HepG2 (cell line): ENCODE results near the gene HTR6. TPM values are rescaled to one million over a fixed set of nuclear protein-coding genes. Genes with fewer than 3 reads are reported as not detected.

Source experiments
- ATAC-seq: fragments of 200-7000 bp; cut with Tn5 transposase; 3 replicates; pipeline ENCODE4 v1.9.1; 2020; ENCODE audit warnings: mild to moderate bottlenecking, moderate library complexity
- BruUV-seq: library from RNA; stranded (reverse); fragments of 400-500 nt; replicated peaks from 2 replicates; lab custom pipeline; 2021; lab: Mats Ljungman, UMichigan
- CTCF ChIA-PET: fragments of 300-600 bp; formaldehyde crosslinking; extraction: SDS; loops from one replicate; lab custom pipeline; 2021; ENCODE audit warnings: low total read pairs, inconsistent platforms, low intra/inter-chr PET ratio; lab: Yijun Ruan, JAX
- POLR2A ChIA-PET: fragments of 350-600 bp; sonication (Branson Sonifier 250); formaldehyde crosslinking; loops from one replicate; lab custom pipeline; 2020; ENCODE audit warnings: antibody characterized with exemption, inconsistent platforms; lab: Yijun Ruan, JAX
- DNase-seq: peaks from one replicate; pipeline ENCODE4 v3.0.0-alpha.2; 2015; ENCODE audit warnings: low spot score
- FAIRE-seq: peaks from 3 replicates; lab custom pipeline; 2011; peaks lifted over from hg19 to GRCh38; lab: Jason Lieb, UNC
- H2AFZ ChIP-seq: one replicate; pipeline ENCODE4 v1.6.1; 2011; ENCODE audit warnings: low read length, inconsistent platforms
- H3K27ac ChIP-seq: fragments of 300-600 bp; 3 replicates; pipeline ENCODE4 v1.8.0; 2011; ENCODE audit warnings: mixed run types, mild to moderate bottlenecking, mixed read lengths, low read length, inconsistent platforms; ENCODE audit not compliant: insufficient read depth; ENCODE audit errors: extremely low read length
- H3K27me3 ChIP-seq, 2 experiments: fragments of 200-600 bp in 1 of 2; 2 replicates in 1 of 2; 3 replicates in 1 of 2; pipeline versions ENCODE4 v1.6.0 to v1.8.0; 2011; ENCODE audit warnings: low read length in 2 of 2, mild to moderate bottlenecking in 2 of 2, moderate library complexity in 2 of 2, inconsistent platforms in 1 of 2; ENCODE audit not compliant: insufficient read depth in 2 of 2, control insufficient read depth in 1 of 2
- H3K36me3 ChIP-seq, 2 experiments: fragments of 200-600 bp in 1 of 2; replicated peaks in 1 of 2; 2 replicates in 1 of 2; 3 replicates in 1 of 2; pipeline versions ENCODE4 v1.5.1 to v1.8.0; 2011; ENCODE audit warnings: low read length in 2 of 2, inconsistent platforms in 1 of 2; ENCODE audit not compliant: insufficient read depth in 2 of 2, control insufficient read depth in 1 of 2
- H3K4me1 ChIP-seq: 2 replicates; pipeline ENCODE4 v1.5.1; 2012; ENCODE audit warnings: low read length, inconsistent platforms; ENCODE audit not compliant: insufficient read depth
- H3K4me2 ChIP-seq: 2 replicates; pipeline ENCODE4 v1.6.0; 2011; ENCODE audit warnings: low read depth, low read length, inconsistent platforms
- H3K4me3 ChIP-seq, 3 experiments: fragments of 200-600 bp in 1 of 3; sonication (generic), shearing (Covaris generic) in 1 of 3; replicated peaks in 1 of 3; 2 replicates each; pipeline ENCODE4 v1.5.1; 2011 to 2016; ENCODE audit warnings: low read length in 3 of 3, inconsistent platforms in 2 of 3, low read depth in 2 of 3, mild to moderate bottlenecking in 2 of 3, control low read depth in 1 of 3, mixed read lengths in 1 of 3; ENCODE audit not compliant: insufficient read depth in 1 of 3
- H3K79me2 ChIP-seq: one replicate; pipeline ENCODE4 v1.6.1; 2011; ENCODE audit warnings: low read length, inconsistent platforms; ENCODE audit not compliant: insufficient read depth
- H3K9ac ChIP-seq: 2 replicates; pipeline ENCODE4 v1.6.0; 2011; ENCODE audit warnings: mild to moderate bottlenecking, low read depth, low read length, inconsistent platforms; ENCODE audit not compliant: insufficient read depth
- H3K9me3 ChIP-seq: 2 replicates; pipeline ENCODE4 v1.5.1; 2012; ENCODE audit warnings: mild to moderate bottlenecking, low read length
- H4K20me1 ChIP-seq: 2 replicates; pipeline ENCODE4 v1.6.0; 2011; ENCODE audit warnings: inconsistent platforms, mild to moderate bottlenecking, low read length, moderate library complexity; ENCODE audit not compliant: insufficient read depth
- MIXL1 ChIP-seq: IDR thresholded peaks from 2 replicates; pipeline ENCODE4 v1.6.1; 2016
- NR2F2 ChIP-seq: IDR thresholded peaks from 2 replicates; pipeline ENCODE4 v1.6.1; 2012; ENCODE audit warnings: low read depth, inconsistent platforms, borderline replicate concordance
- WGBS: methylation state at CpG from one replicate; pipeline ENCODE4 v1.1.6; 2017; ENCODE audit warnings: low lambda C conversion rate; 5-methylcytosine and 5-hydroxymethylcytosine counted together
- in situ Hi-C: cut with HindIII; loops from 2 replicates; pipeline ENCODE4 v1.10.0; 2017; ENCODE audit warnings: low pct_unique_long_range_greater_than_20kb; ENCODE audit not compliant: extremely low pct_ligation_motif_present
- intact Hi-C: fragments of 100-400 bp; cut with micrococcal nuclease; formaldehyde crosslinking; loops from one replicate; pipeline ENCODE4 v1.10.0; 2022; ENCODE audit not compliant: unreplicated experiment
- polyA plus RNA-seq, 8 experiments: library from polyadenylated mRNA; depleted of rRNA in 3 of 8; stranded (reverse) in 7 of 8; unstranded in 1 of 8; fragments of >200 nt; fragmentation: Illumina TruSeq in 4 of 8; extraction: Trizol in 4 of 8; gene quantifications; 2 replicates each; pipeline versions ENCODE4 v1.2.1 to v1.2.3, GENCODE V29; 2011 to 2016; ENCODE audit warnings: low read depth in 4 of 8, missing spikeins in 1 of 8, mixed read lengths in 1 of 8; ENCODE audit not compliant: insufficient read depth in 1 of 8
- total RNA-seq, 5 experiments: library from RNA; depleted of rRNA; stranded (reverse); fragments of >200 nt; fragmentation: Illumina TruSeq; extraction: Trizol; gene quantifications; 2 replicates each; pipeline ENCODE4 v1.2.3, GENCODE V29; 2016; ENCODE audit warnings: low read depth in 1 of 5
- TF ChIP-seq, protein P1 (sequence below): sonication (generic); formaldehyde crosslinking; IDR thresholded peaks from 2 replicates; pipeline ENCODE4 v1.4.0; 2020; ENCODE audit warnings: missing genetic modification reagents
- TF ChIP-seq, protein P2 (sequence below), 2 experiments: IDR thresholded peaks; 2 replicates each; pipeline ENCODE4 v1.6.1; 2011 to 2012; ENCODE audit warnings: low read length in 2 of 2, borderline replicate concordance in 1 of 2, low read depth in 1 of 2, mild to moderate bottlenecking in 1 of 2, moderate library complexity in 1 of 2
- TF ChIP-seq, protein P3 (sequence below): sonication (generic); formaldehyde crosslinking; IDR thresholded peaks from 2 replicates; pipeline ENCODE4 v1.4.0; 2020; ENCODE audit warnings: missing genetic modification reagents, borderline replicate concordance

HTR6 gene
- total and polyA plus RNA-seq, 2 of the 13 experiments (the other 11 are each of a cell fraction or from before 2014, with no cell fraction given): 0.04 TPM; not detected in 1

DNA sequence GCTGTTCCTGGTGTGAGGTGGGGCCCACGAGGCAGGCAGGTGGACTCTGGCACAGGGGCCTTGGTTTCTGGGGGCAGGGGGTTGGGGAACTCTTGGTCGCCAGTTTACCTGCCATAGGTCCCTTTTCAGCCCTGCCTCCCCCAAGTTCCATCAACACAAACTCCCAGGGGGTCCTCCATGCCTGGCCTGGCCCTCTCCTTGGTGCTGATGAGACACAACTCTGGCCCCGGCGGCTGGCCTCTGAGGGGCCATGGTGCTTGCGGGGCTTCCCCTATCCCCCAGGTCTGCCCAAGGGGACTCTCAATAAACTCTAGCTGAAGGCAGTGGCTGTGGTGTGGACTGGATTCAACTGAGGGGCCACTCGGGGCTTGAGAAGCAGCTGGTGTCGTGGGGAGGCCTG lies 16.0 kb downstream of the HTR6 start:
- POLR2A ChIA-PET: no interaction called here
- H3K4me1 ChIP-seq: no peaks in the 10 kb centered on the region
- H4K20me1 ChIP-seq: peaks cover 4% of the 10 kb centered on the region; the same call in 1 of the 2 replicates
- H3K79me2 ChIP-seq: no peaks in the 10 kb centered on the region
- H3K9me3 ChIP-seq: no peaks in the 10 kb centered on the region
- no peak overlapping the region for H2AFZ ChIP-seq
- no peaks in the 10 kb centered on the region for H3K36me3 ChIP-seq
- no CpG with 5 or more reads among the region's 7 CpGs for WGBS
- ATAC-seq: no peak
- no peak overlapping the region for H3K27ac ChIP-seq
- no peak overlapping the region for H3K4me3 ChIP-seq
- CTCF ChIA-PET: no interaction called here
- H3K27me3 ChIP-seq: no peaks in the 10 kb centered on the region; a peak in 1 of 5 replicates
- FAIRE-seq: no peak
- in situ Hi-C loops (no loop called here), intact Hi-C loops (no loop called here)
- no peak overlapping the region for H3K4me2 ChIP-seq
- BruUV-seq: no TSS peak
- no peak for DNase-seq
- no peak overlapping the region for H3K9ac ChIP-seq
- no peak for TF ChIP-seq NR2F2
- TF ChIP-seq, protein P1, sequence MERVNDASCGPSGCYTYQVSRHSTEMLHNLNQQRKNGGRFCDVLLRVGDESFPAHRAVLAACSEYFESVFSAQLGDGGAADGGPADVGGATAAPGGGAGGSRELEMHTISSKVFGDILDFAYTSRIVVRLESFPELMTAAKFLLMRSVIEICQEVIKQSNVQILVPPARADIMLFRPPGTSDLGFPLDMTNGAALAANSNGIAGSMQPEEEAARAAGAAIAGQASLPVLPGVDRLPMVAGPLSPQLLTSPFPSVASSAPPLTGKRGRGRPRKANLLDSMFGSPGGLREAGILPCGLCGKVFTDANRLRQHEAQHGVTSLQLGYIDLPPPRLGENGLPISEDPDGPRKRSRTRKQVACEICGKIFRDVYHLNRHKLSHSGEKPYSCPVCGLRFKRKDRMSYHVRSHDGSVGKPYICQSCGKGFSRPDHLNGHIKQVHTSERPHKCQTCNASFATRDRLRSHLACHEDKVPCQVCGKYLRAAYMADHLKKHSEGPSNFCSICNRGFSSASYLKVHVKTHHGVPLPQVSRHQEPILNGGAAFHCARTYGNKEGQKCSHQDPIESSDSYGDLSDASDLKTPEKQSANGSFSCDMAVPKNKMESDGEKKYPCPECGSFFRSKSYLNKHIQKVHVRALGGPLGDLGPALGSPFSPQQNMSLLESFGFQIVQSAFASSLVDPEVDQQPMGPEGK (CRISPR knock-in tag): no peak
- TF ChIP-seq, protein P2, sequence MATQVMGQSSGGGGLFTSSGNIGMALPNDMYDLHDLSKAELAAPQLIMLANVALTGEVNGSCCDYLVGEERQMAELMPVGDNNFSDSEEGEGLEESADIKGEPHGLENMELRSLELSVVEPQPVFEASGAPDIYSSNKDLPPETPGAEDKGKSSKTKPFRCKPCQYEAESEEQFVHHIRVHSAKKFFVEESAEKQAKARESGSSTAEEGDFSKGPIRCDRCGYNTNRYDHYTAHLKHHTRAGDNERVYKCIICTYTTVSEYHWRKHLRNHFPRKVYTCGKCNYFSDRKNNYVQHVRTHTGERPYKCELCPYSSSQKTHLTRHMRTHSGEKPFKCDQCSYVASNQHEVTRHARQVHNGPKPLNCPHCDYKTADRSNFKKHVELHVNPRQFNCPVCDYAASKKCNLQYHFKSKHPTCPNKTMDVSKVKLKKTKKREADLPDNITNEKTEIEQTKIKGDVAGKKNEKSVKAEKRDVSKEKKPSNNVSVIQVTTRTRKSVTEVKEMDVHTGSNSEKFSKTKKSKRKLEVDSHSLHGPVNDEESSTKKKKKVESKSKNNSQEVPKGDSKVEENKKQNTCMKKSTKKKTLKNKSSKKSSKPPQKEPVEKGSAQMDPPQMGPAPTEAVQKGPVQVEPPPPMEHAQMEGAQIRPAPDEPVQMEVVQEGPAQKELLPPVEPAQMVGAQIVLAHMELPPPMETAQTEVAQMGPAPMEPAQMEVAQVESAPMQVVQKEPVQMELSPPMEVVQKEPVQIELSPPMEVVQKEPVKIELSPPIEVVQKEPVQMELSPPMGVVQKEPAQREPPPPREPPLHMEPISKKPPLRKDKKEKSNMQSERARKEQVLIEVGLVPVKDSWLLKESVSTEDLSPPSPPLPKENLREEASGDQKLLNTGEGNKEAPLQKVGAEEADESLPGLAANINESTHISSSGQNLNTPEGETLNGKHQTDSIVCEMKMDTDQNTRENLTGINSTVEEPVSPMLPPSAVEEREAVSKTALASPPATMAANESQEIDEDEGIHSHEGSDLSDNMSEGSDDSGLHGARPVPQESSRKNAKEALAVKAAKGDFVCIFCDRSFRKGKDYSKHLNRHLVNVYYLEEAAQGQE (IDR thresholded peaks at IDR 0.05; ENCODE audit: borderline replicate concordance in 1 of 2, low read depth in 1 of 2, low read length in 2 of 2): peak; percentile 18 to 82
- TF ChIP-seq, protein P3, sequence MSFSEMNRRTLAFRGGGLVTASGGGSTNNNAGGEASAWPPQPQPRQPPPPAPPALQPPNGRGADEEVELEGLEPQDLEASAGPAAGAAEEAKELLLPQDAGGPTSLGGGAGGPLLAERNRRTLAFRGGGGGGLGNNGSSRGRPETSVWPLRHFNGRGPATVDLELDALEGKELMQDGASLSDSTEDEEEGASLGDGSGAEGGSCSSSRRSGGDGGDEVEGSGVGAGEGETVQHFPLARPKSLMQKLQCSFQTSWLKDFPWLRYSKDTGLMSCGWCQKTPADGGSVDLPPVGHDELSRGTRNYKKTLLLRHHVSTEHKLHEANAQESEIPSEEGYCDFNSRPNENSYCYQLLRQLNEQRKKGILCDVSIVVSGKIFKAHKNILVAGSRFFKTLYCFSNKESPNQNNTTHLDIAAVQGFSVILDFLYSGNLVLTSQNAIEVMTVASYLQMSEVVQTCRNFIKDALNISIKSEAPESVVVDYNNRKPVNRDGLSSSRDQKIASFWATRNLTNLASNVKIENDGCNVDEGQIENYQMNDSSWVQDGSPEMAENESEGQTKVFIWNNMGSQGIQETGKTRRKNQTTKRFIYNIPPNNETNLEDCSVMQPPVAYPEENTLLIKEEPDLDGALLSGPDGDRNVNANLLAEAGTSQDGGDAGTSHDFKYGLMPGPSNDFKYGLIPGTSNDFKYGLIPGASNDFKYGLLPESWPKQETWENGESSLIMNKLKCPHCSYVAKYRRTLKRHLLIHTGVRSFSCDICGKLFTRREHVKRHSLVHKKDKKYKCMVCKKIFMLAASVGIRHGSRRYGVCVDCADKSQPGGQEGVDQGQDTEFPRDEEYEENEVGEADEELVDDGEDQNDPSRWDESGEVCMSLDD (CRISPR knock-in tag): no peak
- no peak for TF ChIP-seq MIXL1 (CRISPR knock-in tag)
